Stimulated activated effector memory CD8-positive, alpha-beta T cell treated with anti-CD3 and anti-CD28 coated beads, Interleukin-12 subunit alpha, Interleukin-12 subunit beta, amount 100 ng/mL, for 72 hours (primary cell): ENCODE data around the gene LTC4S.
"Not testable (repeated sequence)": the region's sequence is repeated elsewhere in the genome, so short reads cannot be mapped to it uniquely, and the experiment has no call there.

Experiments
- ATAC-seq: fragments of 150-1000 bp; cut with Tn5 transposase; 2 replicates; pipeline ENCODE4 v1.10.0; 2021
- DNase-seq, 2 donors: peaks; one replicate each; pipeline ENCODE4 v3.0.0; 2021 to 2022; ENCODE audit warnings: low spot score in 2 of 2
- H3K27ac Mint-ChIP-seq: one replicate; pipeline ENCODE4 v1.8.0; 2022; ENCODE audit warnings: mild to moderate bottlenecking, mixed read lengths
- H3K36me3 Mint-ChIP-seq: one replicate; pipeline ENCODE4 v1.8.0; 2022; ENCODE audit warnings: mild to moderate bottlenecking, mixed read lengths
- H3K4me1 Mint-ChIP-seq: one replicate; pipeline ENCODE4 v1.8.0; 2022; ENCODE audit warnings: mixed read lengths
- H3K4me3 Mint-ChIP-seq: one replicate; pipeline ENCODE4 v1.8.0; 2022; ENCODE audit warnings: mild to moderate bottlenecking, mixed read lengths
- H3K9me3 Mint-ChIP-seq: one replicate; pipeline ENCODE4 v1.8.0; 2022; ENCODE audit warnings: mixed read lengths

LTC4S gene

DNA sequence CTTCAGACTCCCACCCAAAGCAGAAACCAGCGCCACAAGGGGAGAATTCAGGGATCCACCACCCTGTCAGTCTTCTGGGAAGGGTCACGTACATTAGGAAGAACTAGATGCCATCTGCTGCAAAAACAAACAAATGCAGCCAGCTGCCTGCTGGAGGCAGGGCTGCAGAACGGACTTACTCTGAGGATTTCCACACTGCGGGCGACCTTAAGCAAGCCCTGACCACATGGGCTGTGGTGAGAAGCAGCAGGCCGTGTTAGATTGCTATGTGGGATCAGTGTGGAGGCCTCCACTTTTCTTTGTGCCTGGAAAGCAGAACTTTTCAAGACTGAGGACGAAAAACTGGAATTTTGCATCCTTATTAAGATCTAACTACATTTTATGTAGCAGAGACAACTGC lies 13.4 kb upstream of the LTC4S start:
- Mint-ChIP-seq H3K4me1 (no peaks in the 10 kb centered on the region), H3K4me3 (no peak overlapping the region), H3K9me3 (no peaks in the 10 kb centered on the region), H3K27ac (peak overlapping the region; percentile 20), H3K36me3 (peaks cover 53% of the 10 kb centered on the region)
- DNase-seq (no peak), ATAC-seq (no peak)

- Mint-ChIP-seq H3K27ac (peak overlapping the region; percentile 27), H3K36me3 (peaks cover 44% of the 10 kb centered on the region), H3K4me3 (no peak overlapping the region), H3K4me1 (no peaks in the 10 kb centered on the region), H3K9me3 (no peaks in the 10 kb centered on the region)
- DNase-seq (no peak), ATAC-seq (no peak)
Observed at GRCh38 chr5:179781846-179782245, 11.9 kb upstream of the LTC4S start.

- Mint-ChIP-seq H3K9me3 (no peaks in the 10 kb centered on the region), H3K4me3 (no peak overlapping the region), H3K27ac (no peak overlapping the region), H3K4me1 (no peaks in the 10 kb centered on the region), H3K36me3 (peaks cover 31% of the 10 kb centered on the region)
- no peak for DNase-seq
- ATAC-seq, result no peak
Observed at GRCh38 chr5:179783128-179783527, 10.7 kb upstream of the LTC4S start.

- ATAC-seq, result no peak
- Mint-ChIP-seq H3K27ac (no peak overlapping the region), H3K4me1 (no peaks in the 10 kb centered on the region), H3K4me3 (no peak overlapping the region), H3K9me3 (no peaks in the 10 kb centered on the region), H3K36me3 (peaks cover 12% of the 10 kb centered on the region)
- no peak for DNase-seq
Observed at GRCh38 chr5:179786861-179787260, 6.9 kb upstream of the LTC4S start.

GRCh38 chr5:179788193-179788854 lies 5.5 kb upstream of the LTC4S start:
- Mint-ChIP-seq H3K36me3 (peaks cover 21% of the 10 kb centered on the region), H3K4me3 (no peak overlapping the region), H3K27ac (no peak overlapping the region), H3K9me3 (no peaks in the 10 kb centered on the region), H3K4me1 (peaks cover 5% of the 10 kb centered on the region)
- DNase-seq, result no peak
- no peak for ATAC-seq

GRCh38 chr5:179789278-179789677 lies 4.5 kb upstream of the LTC4S start:
- peaks cover 15% of the 10 kb centered on the region for H3K4me1 Mint-ChIP-seq
- peak overlapping the region; percentile 52 for H3K27ac Mint-ChIP-seq
- not testable (repeated sequence) for H3K9me3 Mint-ChIP-seq, H3K4me3 Mint-ChIP-seq, DNase-seq, ATAC-seq
- peaks cover 27% of the 10 kb centered on the region for H3K36me3 Mint-ChIP-seq

DNA sequence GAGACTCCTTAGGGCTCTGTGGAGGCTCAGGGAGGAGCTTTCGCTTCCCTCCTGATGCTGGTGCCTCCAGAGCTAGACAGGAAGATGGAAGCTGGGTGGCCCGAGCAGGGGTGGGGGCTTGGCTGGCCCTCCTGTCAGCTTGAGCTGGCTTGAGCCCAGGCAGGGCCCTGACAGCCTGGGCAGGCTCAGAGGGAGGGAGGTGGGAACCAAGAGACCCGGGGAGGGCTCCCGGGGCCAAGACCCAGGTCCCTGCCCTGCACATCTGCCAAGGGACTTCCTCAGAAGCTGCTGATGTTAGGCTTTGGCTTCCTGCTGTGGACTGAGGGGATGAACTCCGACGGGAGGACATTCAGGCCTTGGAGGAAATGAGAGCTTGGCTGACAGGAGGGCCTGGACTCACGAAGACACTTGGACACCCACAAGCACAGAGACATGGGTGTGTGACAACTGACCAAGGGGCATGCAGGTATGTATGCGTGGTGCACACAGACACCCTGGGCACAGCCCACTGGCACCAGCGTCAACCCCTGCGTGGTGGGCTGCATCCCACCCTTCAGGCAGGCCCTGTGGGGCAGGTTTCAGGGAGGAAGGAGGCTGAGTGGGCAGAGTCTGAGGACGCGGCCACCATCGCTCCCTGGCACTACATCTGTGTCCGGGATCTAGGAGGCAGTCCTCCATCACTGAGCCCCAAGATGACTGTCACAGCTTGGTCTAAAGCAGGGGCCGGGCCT lies 1.7 kb upstream of the LTC4S start:
- Mint-ChIP-seq H3K9me3 (no peaks in the 10 kb centered on the region), H3K36me3 (peaks cover 26% of the 10 kb centered on the region), H3K27ac (peak overlapping the region; percentile 70), H3K4me1 (peaks cover 32% of the 10 kb centered on the region), H3K4me3 (no peak overlapping the region)
- DNase-seq, result no peak
- no peak for ATAC-seq

DNA sequence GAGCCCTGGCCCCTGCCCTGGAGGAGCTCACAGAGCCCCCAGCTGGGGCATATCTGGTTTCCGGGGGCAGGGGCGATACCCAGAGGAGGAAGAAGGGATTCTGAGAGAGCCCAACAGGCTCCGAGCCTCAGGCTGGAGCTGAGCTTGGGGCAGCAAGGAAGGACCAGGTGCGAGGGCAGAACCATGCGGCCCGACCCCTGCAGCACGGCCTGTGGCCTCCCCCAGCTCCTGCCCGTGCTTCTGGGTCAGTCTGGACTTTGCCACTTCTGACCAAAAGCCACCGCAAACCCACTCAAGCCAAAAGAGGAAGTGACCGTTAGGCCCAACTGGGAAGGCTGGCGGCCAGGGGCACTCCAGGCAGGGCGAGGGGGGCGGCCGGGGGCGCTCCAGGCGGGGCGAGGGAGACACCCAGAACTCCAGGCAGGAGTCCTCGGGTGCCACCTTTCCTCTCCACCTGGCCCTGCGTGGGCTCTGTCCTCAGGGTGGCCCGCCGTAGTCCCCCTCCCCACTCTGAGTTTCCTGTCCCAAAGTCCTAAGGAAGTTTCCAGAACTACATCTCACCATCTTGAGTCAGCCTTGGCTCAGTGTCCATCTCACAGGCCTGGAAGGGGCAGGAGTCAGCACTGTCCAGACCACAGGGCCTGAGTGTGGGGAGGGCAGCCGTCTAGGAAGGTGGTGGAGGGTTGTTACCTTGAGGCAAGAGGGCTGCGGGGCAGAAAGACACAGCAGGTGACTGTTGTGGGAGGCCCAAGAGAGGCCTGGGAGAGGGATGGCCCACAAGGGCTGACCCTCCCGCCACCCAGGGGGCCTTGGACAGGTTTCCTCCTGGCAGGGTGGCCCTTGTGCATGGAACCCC lies 946 bp upstream of the LTC4S start:
- Mint-ChIP-seq H3K36me3 (peaks cover 34% of the 10 kb centered on the region), H3K4me3 (peak overlapping the region; percentile 63), H3K9me3 (no peaks in the 10 kb centered on the region), H3K27ac (peak overlapping the region; percentile 93), H3K4me1 (peaks cover 34% of the 10 kb centered on the region)
- ATAC-seq (no peak), DNase-seq (no peak)

- peaks cover 34% of the 10 kb centered on the region for H3K4me1 Mint-ChIP-seq
- H3K36me3 Mint-ChIP-seq, result peaks cover 41% of the 10 kb centered on the region
- peak overlapping the region; percentile 93 for H3K27ac Mint-ChIP-seq
- DNase-seq, result no peak
- peak overlapping the region; percentile 63 for H3K4me3 Mint-ChIP-seq
- no peaks in the 10 kb centered on the region for H3K9me3 Mint-ChIP-seq
- ATAC-seq, result no peak
Observed at GRCh38 chr5:179794171-179794570, 385 bp downstream of the LTC4S start.

- H3K4me1 Mint-ChIP-seq, result peaks cover 37% of the 10 kb centered on the region
- DNase-seq, result no peak
- H3K36me3 Mint-ChIP-seq, result peaks cover 45% of the 10 kb centered on the region
- ATAC-seq, result no peak
- H3K9me3 Mint-ChIP-seq, result no peaks in the 10 kb centered on the region
- peak overlapping the region; percentile 63 for H3K4me3 Mint-ChIP-seq
- peak overlapping the region; percentile 93 for H3K27ac Mint-ChIP-seq
Observed at GRCh38 chr5:179794575-179794974, 789 bp downstream of the LTC4S start.

- H3K9me3 Mint-ChIP-seq, result no peaks in the 10 kb centered on the region
- DNase-seq, result no peak
- peak overlapping the region; percentile 93 for H3K27ac Mint-ChIP-seq
- H3K4me3 Mint-ChIP-seq, result peak overlapping the region; percentile 63
- ATAC-seq, result no peak
- peaks cover 52% of the 10 kb centered on the region for H3K36me3 Mint-ChIP-seq
- peaks cover 41% of the 10 kb centered on the region for H3K4me1 Mint-ChIP-seq
Observed at GRCh38 chr5:179795049-179795862, 1.5 kb downstream of the LTC4S start.

DNA sequence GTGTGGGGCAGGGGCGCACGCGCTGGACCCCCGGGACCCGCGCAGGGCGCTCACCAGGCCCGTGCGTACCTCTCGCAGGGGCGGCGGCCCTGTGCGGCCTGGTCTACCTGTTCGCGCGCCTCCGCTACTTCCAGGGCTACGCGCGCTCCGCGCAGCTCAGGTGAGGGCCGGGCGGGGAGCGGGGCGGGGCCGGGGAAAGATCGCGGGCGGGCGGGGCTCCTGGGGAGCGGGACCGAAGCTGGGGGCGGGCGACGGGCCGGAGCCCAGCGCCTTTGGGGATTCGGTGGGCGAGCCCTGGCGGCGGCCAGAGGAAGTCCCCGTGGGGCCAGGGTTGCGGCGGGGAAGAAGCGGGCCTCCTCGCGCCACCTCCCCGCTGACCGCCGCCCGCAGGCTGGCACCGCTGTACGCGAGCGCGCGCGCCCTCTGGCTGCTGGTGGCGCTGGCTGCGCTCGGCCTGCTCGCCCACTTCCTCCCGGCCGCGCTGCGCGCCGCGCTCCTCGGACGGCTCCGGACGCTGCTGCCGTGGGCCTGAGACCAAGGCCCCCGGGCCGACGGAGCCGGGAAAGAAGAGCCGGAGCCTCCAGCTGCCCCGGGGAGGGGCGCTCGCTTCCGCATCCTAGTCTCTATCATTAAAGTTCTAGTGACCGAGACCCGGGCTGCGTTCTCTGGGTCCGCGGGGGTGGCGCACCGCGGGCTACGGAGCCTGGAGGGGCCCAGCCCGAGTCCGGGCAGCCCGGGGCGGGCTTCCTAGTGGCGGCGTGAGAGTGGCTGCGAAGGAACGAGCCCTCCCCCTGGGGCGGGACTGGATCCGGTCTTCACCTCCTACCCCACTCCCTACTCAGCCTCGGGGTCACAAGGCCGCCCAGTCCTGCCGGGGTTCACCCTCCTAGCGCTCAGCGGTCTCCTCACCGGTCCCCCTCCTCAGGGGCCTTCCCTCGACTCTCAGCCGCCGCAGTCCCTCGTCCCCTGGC lies 2.4 kb downstream of the LTC4S start:
- H3K4me3 Mint-ChIP-seq, result peak overlapping the region; percentile 63
- H3K27ac Mint-ChIP-seq, result peak overlapping the region; percentile 86
- H3K4me1 Mint-ChIP-seq, result peaks cover 41% of the 10 kb centered on the region
- ATAC-seq, result peak; percentile 80
- peak; percentile 73 to 88 for DNase-seq
- peaks cover 48% of the 10 kb centered on the region for H3K36me3 Mint-ChIP-seq
- no peaks in the 10 kb centered on the region for H3K9me3 Mint-ChIP-seq

GRCh38 chr5:179796877-179797608 lies 3.3 kb downstream of the LTC4S start:
- no peaks in the 10 kb centered on the region for H3K9me3 Mint-ChIP-seq
- H3K27ac Mint-ChIP-seq, result peak overlapping the region; percentile 86
- peaks cover 52% of the 10 kb centered on the region for H3K36me3 Mint-ChIP-seq
- no peak for ATAC-seq
- peaks cover 47% of the 10 kb centered on the region for H3K4me1 Mint-ChIP-seq
- no peak for DNase-seq
- H3K4me3 Mint-ChIP-seq, result peak overlapping the region; percentile 63
